ENCODE measurements around the gene RIPOR3. TPM values are rescaled to one million over a fixed set of nuclear protein-coding genes. Genes with fewer than 3 reads are reported as not detected.

RIPOR3 gene
- total RNA-seq, 1 experiment from 2014 or later = 0.07 TPM

DNA sequence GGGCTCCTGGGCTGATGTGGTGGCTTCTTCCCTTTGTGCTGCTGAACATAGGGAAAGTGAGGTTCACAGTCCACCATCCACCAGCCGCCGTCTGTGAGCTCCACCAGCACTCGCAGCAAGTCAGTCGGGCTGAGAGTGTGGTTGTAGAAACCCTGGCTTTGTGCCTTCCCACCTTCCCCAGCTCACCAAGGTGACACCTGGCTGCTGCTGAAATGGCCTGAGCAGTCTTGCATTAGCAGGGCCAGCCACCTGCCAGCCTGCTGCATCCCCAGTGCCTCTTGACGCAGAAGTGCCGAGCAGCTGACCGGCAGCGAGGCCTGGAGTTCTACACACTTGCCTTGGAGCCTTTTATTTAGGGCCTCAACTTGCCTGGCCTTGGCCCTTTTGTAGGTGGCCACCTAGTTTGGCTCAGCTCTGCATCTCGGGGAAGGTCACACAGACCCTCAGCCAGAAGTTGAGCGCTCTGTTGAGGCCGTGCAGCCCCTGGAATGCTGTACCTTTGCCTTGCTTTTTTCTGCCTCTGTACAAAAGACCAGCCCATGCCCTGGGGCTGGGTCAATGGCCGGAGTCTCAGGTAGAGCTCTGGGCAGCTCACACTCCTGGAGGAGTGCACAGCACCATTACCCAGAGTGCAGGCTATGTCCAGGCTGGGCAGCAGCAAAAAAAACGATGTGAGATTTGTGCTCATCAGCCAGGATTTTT lies 104.7 kb downstream of the RIPOR3 start:
- Histone ChIP-seq H3K36me3 (peaks cover 67% of the 10 kb centered on the region), H3K27me3 (no peaks in the 10 kb centered on the region), H3K4me3 (no peak overlapping the region), H3K9me3 (no peaks in the 10 kb centered on the region)
- no peak for DNase-seq

DNA sequence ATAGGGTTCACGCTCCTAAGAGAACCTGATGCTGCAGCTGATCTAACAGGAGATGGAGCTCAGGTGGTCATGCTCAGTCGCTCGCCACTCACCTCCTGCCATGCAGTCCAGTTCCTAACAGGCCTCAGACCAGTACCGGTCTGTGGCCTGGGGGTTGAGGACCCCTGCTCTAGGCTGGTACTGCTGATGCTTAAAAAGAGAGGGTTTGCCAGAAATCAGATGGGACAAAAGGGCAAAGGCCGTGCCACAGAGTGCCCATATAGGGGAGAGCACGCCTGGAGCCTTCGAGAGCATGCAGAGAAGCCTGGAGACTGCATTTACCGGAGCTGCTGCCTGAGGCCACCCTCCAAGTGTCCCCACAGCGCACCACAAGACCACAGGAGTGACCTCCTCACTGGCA lies 105.7 kb downstream of the RIPOR3 start:
- DNase-seq = no peak
- Histone ChIP-seq H3K4me3 (no peak overlapping the region), H3K27me3 (no peaks in the 10 kb centered on the region), H3K9me3 (no peaks in the 10 kb centered on the region), H3K36me3 (peaks cover 76% of the 10 kb centered on the region)

DNA sequence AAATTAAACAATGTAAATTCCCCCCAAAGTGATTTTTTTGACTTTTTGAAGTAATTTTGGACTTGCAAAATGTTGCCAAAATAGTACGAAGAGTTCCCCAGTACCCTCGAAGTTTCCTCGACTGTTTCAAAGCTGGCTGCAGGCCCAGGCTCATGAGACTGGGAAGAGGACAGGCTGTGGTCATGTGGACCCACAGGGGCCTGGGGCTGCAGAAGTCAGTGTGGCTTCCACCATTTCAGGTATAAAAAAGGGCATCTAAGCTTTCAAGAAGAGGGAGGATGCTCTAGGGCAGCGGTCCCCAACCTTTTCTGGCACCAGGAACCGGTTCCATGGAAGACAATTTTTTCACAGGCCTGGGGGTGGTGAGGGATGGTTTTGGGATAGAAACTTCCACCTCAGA lies 106.1 kb downstream of the RIPOR3 start:
- peaks cover 80% of the 10 kb centered on the region for H3K36me3 ChIP-seq
- no peak overlapping the region for H3K4me3 ChIP-seq
- H3K9me3 ChIP-seq = no peaks in the 10 kb centered on the region
- no peak for DNase-seq
- no peaks in the 10 kb centered on the region for H3K27me3 ChIP-seq

DNA sequence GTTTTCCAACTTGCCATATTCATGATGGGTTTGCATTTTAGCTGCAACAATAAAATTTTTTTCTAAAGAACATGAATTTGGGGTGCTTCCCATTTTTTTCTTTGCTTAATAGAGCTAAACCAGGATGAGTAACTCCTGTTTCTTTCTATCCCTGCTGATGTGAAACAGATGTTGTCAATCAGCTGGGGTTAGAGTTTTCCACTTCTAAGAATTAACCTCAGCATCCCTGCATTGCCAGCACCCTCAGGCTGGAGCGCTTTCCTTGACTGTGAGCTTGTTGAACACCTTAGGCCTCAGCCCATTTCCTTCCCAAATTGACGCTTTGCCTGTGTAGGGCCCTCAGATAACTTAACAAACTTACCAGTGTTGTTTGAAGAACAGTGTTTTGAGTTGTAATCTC lies 106.7 kb downstream of the RIPOR3 start:
- H3K27me3 ChIP-seq = no peaks in the 10 kb centered on the region
- no peak overlapping the region for H3K4me3 ChIP-seq
- peaks cover 81% of the 10 kb centered on the region for H3K36me3 ChIP-seq
- no peak for DNase-seq
- no peaks in the 10 kb centered on the region for H3K9me3 ChIP-seq

DNA sequence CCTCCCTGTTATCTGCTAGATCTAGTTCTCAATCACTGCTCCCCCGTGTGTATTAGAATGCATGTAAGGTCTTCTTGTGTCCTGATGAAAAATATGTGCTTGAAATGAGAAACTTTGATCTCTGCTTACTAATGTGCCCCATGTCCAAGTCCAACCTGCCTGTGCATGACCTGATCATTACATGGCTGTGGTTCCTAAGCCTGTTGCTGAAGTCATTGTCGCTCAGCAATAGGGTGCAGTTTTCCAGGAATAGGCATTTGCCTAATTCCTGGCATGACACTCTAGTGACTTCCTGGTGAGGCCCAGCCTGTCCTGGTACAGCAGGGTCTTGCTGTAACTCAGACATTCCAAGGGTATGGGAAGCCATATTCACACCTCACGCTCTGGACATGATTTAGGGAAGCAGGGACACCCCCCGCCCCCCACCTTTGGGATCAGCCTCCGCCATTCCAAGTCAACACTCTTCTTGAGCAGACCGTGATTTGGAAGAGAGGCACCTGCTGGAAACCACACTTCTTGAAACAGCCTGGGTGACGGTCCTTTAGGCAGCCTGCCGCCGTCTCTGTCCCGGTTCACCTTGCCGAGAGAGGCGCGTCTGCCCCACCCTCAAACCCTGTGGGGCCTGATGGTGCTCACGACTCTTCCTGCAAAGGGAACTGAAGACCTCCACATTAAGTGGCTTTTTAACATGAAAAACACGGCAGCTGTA lies 107.7 kb downstream of the RIPOR3 start:
- no peak for DNase-seq
- Histone ChIP-seq H3K9me3 (no peaks in the 10 kb centered on the region), H3K36me3 (peaks cover 89% of the 10 kb centered on the region)

GRCh38 chr20:50582591-50583234 lies 108.6 kb downstream of the RIPOR3 start:
- DNase-seq = no peak
- no peaks in the 10 kb centered on the region for H3K9me3 ChIP-seq
- H3K36me3 ChIP-seq = peaks cover 91% of the 10 kb centered on the region

More for the DNA sequence above, 107.7 kb downstream of the RIPOR3 start:
- no peaks in the 10 kb centered on the region for H3K27me3 ChIP-seq
- H3K4me3 ChIP-seq = no peak overlapping the region

GRCh38 chr20:50582092-50582491 lies 109.2 kb downstream of the RIPOR3 start:
- H3K27me3 ChIP-seq = no peaks in the 10 kb centered on the region
- no peaks in the 10 kb centered on the region for H3K9me3 ChIP-seq
- H3K36me3 ChIP-seq = peaks cover 91% of the 10 kb centered on the region
- no peak for DNase-seq
- H3K4me3 ChIP-seq = no peak overlapping the region

More at GRCh38 chr20:50582591-50583234, 108.6 kb downstream of the RIPOR3 start:
- Histone ChIP-seq H3K27me3 (no peaks in the 10 kb centered on the region), H3K4me3 (no peak overlapping the region)

DNA sequence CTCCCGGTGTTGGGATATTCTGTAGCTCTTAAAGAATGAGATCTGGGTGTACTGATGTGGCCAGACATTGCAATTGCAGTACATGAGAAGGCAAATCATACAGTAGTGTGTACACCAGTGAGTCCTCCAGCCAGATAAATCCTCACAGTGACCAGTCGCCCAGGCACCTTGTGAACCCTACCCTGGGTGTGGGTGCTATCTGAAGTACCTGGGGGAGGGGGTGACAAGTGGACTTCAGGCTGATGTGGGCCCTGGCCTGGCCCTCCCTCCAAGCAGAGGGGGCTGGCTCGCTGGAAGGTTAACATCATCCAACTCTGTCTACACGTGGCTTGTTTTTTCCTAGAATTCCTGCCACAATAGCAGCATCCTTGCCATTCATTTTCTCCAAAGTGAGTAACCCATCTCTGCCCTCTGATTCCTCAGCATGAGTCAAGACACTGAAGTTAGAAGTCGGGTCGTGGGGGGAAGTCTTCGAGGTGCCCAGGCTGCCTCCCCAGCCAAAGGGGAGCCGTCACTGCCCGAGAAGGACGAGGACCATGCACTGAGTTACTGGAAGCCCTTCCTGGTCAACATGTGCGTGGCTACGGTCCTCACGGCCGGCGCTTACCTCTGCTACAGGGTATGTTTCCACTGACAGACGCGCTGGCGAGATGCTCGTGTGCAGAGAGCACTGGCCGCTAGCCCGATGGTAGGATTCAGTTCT lies 110.3 kb downstream of the RIPOR3 start:
- no peak for DNase-seq
- Histone ChIP-seq H3K36me3 (peaks cover 89% of the 10 kb centered on the region), H3K27me3 (no peaks in the 10 kb centered on the region), H3K4me3 (no peak overlapping the region), H3K9me3 (no peaks in the 10 kb centered on the region)

DNA sequence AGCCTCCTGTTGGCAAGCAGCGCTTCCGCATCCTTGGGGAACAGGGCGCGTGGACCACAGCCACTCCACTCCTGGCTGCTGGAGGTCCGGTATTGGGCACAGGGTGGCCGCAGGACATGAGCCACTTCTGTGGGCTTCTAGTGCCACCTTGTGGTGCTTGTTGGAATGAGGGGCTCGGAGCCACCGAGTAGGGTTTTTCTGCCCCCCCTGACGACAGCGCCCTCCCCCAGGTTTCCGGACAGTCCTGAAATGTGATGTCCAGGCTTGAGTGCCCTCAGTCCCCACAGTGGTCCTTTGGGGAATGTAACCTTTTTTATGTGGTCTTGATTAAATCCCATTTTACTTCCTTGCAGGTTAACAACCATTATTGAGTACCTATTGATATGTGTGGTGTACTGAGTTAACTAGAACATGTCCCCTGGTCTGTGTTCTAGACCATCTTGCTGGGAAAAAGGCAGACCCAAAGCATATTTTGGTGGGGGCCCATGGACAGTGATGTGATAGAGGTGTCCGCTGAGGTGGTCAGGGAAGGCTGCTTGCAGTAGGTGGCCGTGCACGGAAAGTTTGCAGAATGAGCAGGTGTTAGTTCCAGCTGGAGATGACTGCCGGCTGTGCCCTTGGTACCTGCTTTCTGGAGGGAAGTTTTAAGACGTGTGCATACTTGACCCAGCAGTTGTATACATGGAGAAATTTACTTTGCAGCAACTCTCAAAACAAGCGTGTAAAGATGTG lies 111.2 kb downstream of the RIPOR3 start:
- peak; percentile 49 for DNase-seq
- Histone ChIP-seq H3K9me3 (no peaks in the 10 kb centered on the region), H3K4me3 (no peak overlapping the region), H3K27me3 (no peaks in the 10 kb centered on the region), H3K36me3 (peaks cover 91% of the 10 kb centered on the region)

GRCh38 chr20:50579511-50579910 lies 111.8 kb downstream of the RIPOR3 start:
- no peak for DNase-seq
- Histone ChIP-seq H3K9me3 (no peaks in the 10 kb centered on the region), H3K4me3 (no peak overlapping the region), H3K36me3 (peaks cover 91% of the 10 kb centered on the region), H3K27me3 (no peaks in the 10 kb centered on the region)

GRCh38 chr20:50578778-50579165 lies 112.6 kb downstream of the RIPOR3 start:
- DNase-seq = no peak
- H3K27me3 ChIP-seq = no peaks in the 10 kb centered on the region
- no peak overlapping the region for H3K4me3 ChIP-seq
- H3K9me3 ChIP-seq = no peaks in the 10 kb centered on the region
- H3K36me3 ChIP-seq = peaks cover 90% of the 10 kb centered on the region

GRCh38 chr20:50578061-50578777 lies 113.1 kb downstream of the RIPOR3 start:
- Histone ChIP-seq H3K36me3 (peaks cover 84% of the 10 kb centered on the region), H3K9me3 (no peaks in the 10 kb centered on the region), H3K4me3 (no peak overlapping the region), H3K27me3 (no peaks in the 10 kb centered on the region)
- DNase-seq = no peak

DNA sequence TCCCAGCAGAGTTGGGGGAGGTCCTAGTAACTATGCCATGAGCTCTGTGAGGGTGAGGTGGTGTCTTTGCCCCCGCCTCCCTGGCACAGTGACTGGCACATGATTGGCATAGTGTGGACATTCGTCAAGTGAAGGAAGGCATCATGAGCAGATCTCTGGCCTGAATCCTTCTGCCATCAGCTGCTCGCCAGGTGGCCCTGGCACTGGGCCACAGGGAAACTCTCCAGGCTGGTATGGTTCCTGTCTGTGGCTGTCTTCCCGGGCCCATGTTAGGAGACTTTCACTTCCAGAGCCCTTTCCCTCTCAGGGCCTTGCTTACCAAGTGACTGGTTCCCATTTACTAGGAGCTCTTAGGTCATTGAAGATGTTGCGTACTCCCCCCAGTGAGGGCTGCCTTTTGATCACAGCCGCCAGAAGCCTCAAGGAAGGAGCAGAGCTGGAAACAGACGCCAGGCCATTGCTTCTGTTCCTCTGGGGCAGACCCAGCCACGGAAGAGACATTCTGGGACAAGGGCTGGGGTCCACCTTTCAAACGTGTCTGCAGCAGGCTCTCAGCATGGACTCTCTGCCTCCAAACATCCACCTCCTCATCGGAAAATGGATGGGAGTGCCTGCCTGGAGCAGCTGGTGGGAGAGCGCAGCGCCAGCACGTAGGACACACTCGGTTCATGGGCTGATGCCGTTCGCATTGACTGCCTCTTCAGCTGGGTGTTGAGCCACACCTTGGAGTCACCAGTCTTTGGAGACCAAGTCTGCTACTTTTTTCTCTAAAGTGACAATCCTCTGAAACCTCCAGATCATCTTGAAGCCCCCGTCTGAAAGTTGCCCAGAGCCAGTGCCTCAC lies 113.9 kb downstream of the RIPOR3 start:
- H3K9me3 ChIP-seq = no peaks in the 10 kb centered on the region
- DNase-seq = no peak
- H3K27me3 ChIP-seq = no peaks in the 10 kb centered on the region
- peaks cover 76% of the 10 kb centered on the region for H3K36me3 ChIP-seq
- no peak overlapping the region for H3K4me3 ChIP-seq

GRCh38 chr20:50575865-50576720 lies 115.2 kb downstream of the RIPOR3 start:
- no peak overlapping the region for H3K4me3 ChIP-seq
- H3K27me3 ChIP-seq = no peaks in the 10 kb centered on the region
- DNase-seq = peak; percentile 54
- peaks cover 65% of the 10 kb centered on the region for H3K36me3 ChIP-seq
- H3K9me3 ChIP-seq = no peaks in the 10 kb centered on the region

Measured in MG63 (cell line).